SW 1271 (cell line): ENCODE results near the gene LIMK1.

Experiments
- DNase-seq, 2 experiments: peaks; one replicate each; lab custom pipeline; 2025; lab: John Stamatoyannopoulos, UW

The LIMK1 gene

DNA sequence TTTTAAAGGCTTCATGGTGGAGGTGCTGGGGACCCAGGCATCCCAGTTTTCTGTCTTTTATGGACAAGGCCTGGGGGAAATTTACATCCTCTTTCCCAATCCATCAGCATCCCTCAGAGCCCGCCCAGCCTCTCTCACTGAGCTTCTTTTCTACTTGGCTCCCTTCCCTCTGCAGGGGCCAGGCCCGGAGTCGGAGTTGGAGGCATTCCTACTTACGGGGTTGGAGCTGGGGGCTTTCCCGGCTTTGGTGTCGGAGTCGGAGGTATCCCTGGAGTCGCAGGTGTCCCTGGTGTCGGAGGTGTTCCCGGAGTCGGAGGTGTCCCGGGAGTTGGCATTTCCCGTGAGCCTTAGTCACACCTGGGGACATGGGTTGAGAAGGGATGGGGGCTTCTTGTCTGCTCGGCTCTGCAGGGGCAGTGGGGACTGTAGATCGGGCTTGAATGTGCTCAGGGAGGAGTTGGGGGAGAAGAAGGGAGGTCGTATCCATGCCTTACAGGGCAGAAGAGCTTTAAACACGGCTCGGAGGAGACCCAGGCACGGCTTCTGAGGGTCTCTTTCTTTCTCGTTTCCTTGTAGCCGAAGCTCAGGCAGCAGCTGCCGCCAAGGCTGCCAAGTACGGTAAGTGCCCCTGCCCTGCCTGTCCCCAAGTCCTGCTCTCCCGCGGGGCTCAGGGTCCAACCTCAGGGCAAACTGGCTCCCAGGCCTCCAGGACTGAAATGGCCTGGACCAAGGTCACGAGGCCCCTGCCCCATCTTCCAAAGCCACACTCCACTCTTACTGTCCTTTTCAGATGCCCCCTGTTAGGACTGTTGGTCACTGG lies 27.3 kb upstream of the LIMK1 start:
- no peak for DNase-seq

DNA sequence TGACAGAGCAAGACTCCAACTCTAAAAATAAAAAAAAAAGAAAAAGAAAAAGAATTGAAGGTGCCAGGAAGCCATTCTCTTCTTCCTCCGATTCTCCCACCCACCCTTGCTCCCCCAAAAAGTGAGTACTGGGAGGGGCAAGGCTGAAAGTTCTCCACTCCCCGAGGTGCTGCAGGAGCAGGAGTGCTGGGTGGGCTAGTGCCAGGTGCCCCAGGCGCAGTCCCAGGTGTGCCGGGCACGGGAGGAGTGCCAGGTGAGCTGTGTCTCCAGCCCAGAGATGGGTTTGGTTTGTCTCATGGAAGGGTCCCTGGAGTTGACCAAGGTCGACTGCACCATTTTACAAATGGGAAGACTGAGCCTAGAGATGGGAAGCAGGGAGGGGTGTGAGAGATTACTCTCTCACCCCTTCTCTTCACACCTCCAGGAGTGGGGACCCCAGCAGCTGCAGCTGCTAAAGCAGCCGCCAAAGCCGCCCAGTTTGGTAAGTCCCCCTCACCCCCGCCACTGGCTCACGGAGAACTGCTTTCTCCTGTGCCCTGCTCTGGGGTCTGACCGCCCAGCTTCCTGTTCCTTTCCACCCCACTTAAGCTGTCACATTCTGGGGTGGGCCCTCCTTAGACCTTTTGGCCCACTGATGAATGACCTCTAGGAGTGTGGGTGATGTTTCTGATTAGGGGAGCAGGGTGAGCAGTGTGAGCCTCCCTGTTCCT lies 26.2 kb upstream of the LIMK1 start:
- DNase-seq = no peak

- DNase-seq = no peak
Measured at GRCh38 chr7:74057987-74058386, 25.6 kb upstream of the LIMK1 start.

- DNase-seq = no peak
Measured at GRCh38 chr7:74058486-74058885, 25.1 kb upstream of the LIMK1 start.

DNA sequence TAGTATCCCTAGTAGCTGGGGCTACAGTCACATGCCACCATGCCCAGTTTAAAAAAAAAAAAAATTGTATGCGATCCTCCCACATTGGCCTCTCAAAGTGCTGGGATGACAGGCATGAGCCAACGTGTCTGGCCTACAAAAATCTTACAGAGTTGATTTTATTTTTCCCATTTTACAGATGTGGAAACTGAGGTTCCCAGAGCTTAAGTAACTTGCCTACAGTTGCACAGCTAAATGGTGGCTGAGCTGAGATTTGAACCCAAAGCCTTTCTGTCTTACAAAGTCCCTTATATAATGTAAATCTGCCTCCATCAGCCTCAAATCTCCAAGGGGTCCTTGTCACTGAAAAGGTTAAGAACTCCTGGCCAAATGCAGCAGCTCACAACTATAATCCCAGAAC lies 24.6 kb upstream of the LIMK1 start:
- no peak for DNase-seq

GRCh38 chr7:74059681-74060588 lies 23.7 kb upstream of the LIMK1 start:
- no peak for DNase-seq

DNA sequence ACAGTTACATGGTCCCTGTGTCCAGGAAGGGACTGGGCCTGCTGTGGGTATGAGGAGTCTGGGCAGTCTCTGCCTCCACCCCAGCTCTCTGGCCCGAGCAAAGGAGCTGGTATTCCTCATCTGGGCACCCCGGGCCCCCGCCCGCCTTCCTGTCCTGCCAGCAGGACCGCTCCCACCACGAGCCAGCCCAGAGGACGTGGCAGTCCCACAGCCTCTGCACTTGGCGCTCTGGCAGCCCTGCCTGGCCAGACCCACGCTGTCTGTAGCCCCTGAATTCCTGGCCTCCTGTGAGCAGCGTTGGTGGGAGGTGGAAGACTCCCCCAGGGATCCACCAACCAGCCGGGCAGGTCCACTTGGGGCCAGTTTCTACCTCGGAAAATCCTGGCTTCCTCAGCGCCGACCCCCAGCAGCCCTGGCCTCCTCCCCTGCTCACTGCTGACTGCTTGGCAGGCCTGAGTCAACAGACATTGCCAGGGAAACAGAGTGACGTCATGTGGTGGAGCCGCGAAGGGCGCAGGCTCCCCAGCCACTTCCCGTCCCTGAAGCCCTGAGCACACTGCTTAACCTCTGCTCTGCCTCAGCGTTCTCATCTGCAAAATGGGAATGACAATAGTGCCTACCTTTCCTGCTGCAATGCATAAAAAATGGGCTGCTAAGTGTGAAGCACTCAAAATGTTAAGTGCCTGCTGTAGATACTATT lies 21.6 kb upstream of the LIMK1 start:
- DNase-seq = peak in 1 of 2 experiments; percentile 65

GRCh38 chr7:74063223-74063641 lies 20.4 kb upstream of the LIMK1 start:
- DNase-seq = no peak

- no peak for DNase-seq
Measured at GRCh38 chr7:74063646-74064045, 20.0 kb upstream of the LIMK1 start.

GRCh38 chr7:74064696-74065095 lies 18.9 kb upstream of the LIMK1 start:
- no peak for DNase-seq

GRCh38 chr7:74066626-74067025 lies 17.0 kb upstream of the LIMK1 start:
- no peak for DNase-seq

GRCh38 chr7:74068378-74069085 lies 15.1 kb upstream of the LIMK1 start:
- DNase-seq = no peak

DNA sequence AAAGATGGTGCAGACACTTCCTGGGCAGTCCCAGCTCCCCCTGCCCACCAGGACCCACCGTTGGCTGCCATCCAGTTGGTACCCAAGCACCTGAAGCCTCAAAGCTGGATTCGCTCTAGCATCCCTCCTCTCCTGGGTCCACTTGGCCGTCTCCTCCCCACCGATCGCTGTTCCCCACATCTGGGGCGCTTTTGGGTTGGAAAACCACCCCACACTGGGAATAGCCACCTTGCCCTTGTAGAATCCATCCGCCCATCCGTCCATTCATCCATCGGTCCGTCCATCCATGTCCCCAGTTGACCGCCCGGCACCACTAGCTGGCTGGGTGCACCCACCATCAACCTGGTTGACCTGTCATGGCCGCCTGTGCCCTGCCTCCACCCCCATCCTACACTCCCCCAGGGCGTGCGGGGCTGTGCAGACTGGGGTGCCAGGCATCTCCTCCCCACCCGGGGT lies 14.5 kb upstream of the LIMK1 start:
- no peak for DNase-seq

DNA sequence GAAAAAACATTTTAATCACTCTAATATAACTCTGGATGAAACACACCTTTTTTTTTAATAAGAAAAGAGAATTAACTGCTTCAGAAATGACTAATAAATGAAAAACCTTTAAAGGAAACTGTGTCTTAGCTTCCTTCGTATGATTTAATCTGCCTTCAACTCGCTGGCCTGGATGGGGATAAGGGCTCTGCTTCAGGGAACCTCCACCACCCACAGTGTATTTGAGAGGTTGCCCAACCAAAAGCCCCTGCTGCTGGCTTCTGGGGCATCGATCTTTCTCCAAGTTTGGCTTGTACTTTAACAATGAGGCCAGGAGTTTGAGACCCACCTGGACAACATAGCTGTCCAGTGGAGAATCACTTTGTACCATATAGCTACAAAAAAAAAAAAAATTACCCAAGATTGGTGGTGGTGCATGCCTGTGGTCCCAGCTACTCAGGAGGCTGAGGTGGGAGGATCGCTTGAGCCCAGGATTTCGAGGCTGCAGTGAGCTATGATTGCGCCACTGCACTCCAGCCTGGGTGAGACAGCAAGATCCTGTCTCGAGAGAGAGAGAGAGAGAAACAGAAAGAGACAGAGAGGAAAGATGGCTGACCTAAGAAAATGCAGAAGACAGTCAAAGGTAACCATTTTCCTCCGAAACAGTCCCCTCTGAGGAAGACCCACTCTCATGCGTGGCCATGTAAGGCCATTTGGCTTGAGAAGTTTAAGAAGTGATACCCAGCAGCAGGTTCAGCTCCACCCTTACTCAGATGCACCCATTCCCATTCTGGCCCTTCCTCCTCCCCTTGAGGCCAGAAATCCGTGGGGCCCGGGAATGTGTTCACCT lies 13.6 kb upstream of the LIMK1 start:
- DNase-seq = no peak

GRCh38 chr7:74070619-74070921 lies 13.0 kb upstream of the LIMK1 start:
- no peak for DNase-seq

GRCh38 chr7:74071121-74071520 lies 12.5 kb upstream of the LIMK1 start:
- no peak for DNase-seq

DNA sequence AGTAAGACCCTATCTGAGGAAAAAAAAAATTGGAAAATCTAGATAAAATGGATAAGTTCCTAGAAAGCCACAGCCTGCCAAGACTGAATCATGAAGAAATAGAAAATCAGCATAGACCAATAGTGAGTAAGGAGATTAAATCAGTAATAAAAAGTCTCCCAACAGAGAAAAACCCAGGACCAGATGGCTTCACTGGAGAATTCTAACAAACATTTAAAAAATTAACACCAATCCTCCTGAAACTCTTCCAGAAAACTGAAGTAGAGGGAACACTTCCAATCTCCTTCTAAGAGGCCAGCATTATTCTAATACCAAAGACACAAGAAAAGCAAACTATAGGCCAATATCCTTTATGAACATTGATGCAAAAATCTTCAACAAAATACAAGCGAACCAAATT lies 8.8 kb upstream of the LIMK1 start:
- DNase-seq = no peak

GRCh38 chr7:74078461-74078860 lies 5.1 kb upstream of the LIMK1 start:
- no peak for DNase-seq

DNA sequence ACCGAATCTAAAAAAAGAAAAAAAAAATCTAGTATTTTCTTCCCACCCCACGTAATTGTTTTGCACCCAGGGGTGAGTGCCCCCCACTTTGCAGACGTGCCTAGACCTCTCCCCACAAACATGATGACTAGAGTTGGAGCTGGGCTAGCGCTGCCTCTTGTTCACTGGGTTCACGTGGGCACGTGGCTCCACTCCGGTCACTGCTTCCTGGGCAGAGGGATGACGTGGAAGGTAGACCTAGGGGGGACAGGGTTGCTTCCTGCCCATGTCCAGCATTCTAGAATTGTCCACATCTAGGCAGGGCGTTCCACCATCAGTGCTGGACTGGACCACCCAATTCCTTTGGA lies 861 bp upstream of the LIMK1 start:
- no peak for DNase-seq

DNA sequence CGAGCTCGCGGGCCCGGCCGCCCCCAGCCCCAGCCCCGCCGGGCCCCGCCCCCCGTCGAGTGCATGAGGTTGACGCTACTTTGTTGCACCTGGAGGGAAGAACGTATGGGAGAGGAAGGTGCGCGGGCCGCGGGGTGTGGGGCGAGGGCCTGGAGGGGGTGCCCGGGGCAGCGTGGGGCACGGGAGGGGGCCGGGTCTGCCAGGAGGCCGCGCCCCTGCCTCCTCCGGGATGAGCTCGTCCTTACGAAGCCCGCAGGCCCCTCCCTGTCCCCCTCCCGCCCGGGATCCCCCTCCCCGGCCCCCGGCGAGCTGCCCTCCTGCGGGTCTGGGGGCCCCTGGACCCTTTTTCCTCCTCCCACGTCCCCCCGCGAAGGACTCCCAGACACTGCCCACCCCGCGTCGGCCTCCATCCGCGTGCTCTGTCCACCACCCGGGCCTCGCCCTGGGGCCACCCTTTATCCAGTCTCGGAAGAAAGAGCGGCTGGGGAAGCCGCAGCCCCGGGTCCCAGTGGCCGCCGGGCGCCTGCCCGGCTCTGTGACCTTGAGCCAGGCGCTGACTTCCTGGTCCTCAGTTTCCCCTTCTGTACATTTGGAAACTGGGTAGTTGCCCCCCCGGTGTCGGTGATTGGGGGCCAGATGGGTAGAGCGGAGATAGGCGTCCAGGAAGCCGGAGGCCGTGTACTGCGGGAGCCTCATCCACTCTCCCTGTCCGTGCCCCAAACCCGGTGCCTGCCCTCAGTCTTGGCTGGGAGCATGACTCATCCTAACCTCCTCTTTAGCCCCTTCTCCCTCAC lies 521 bp downstream of the LIMK1 start:
- peak in 1 of 2 experiments; percentile 30 for DNase-seq
